NB4 (cell line): ENCODE measurements around the gene SLC35E1.

Source experiments
- CTCF ChIP-seq: IDR thresholded peaks from one replicate; pipeline ENCODE4 v1.5.1; 2012; ENCODE audit warnings: low read depth, low read length
- MAX ChIP-seq: IDR thresholded peaks from 2 replicates; pipeline ENCODE4 v1.6.1; 2011; ENCODE audit warnings: low read depth, low read length
- MYC ChIP-seq: IDR thresholded peaks from 2 replicates; pipeline ENCODE4 v1.6.1; 2011; ENCODE audit warnings: low read depth, low read length
- POLR2A ChIP-seq: IDR thresholded peaks from 2 replicates; pipeline ENCODE4 v1.6.1; 2011; ENCODE audit warnings: mild to moderate bottlenecking; ENCODE audit not compliant: insufficient read length; ENCODE audit errors: extremely low read depth

- no peak for TF ChIP-seq POLR2A
- no peak for TF ChIP-seq CTCF
- no peak for TF ChIP-seq MAX
- no peak for TF ChIP-seq MYC
These were observed 13.7 kb upstream of the SLC35E1 start for GRCh38 chr19:16585808-16586476.
